Right lobe of liver (tissue), 4 donors: ENCODE data around the gene THBS3.

Source experiments
- POLR2A ChIP-seq: fragments of 450-650 bp; IDR thresholded peaks from one replicate; pipeline ENCODE4 v1.6.1; 2017; ENCODE audit warnings: antibody characterized with exemption, mild to moderate bottlenecking
- TF ChIP-seq, protein P1 (sequence below), 4 donors: fragments of 200-600 bp in 3 of 4; fragments of 450-650 bp in 1 of 4; IDR thresholded peaks; one replicate each; pipeline versions ENCODE4 v1.5.1 to v1.8.0; 2016 to 2022; ENCODE audit warnings: antibody characterized with exemption in 4 of 4, mild to moderate bottlenecking in 2 of 4
- donor health status: DM: no; HTN: no; CAD: no.
- donor health status: DM: no; HTN: no; CAD: no.
- donor health status: DM: no; HTN: yes; CAD: no.

DNA sequence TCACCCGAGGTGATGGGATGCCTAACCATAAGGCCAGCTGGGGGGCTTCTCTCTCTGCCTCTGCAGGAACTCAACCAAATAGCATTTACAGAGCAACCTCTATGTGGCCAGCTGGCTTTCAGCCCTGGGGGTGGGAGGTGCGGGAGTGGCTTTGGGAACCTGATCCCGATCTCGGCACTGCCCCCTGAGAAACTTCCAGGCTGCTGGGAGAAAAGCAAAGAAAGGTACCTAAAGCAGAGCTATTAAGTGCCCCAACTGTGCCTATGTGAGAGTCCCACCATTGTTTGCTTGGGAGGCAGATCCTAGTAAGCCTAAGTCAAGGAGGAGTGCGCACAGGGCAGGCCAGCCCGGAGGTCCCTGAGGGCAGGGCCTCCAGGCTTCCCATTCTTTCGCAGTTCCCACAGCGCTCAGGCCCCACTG, 41.6 kb downstream of the THBS3 start:
- TF ChIP-seq, protein P1, sequence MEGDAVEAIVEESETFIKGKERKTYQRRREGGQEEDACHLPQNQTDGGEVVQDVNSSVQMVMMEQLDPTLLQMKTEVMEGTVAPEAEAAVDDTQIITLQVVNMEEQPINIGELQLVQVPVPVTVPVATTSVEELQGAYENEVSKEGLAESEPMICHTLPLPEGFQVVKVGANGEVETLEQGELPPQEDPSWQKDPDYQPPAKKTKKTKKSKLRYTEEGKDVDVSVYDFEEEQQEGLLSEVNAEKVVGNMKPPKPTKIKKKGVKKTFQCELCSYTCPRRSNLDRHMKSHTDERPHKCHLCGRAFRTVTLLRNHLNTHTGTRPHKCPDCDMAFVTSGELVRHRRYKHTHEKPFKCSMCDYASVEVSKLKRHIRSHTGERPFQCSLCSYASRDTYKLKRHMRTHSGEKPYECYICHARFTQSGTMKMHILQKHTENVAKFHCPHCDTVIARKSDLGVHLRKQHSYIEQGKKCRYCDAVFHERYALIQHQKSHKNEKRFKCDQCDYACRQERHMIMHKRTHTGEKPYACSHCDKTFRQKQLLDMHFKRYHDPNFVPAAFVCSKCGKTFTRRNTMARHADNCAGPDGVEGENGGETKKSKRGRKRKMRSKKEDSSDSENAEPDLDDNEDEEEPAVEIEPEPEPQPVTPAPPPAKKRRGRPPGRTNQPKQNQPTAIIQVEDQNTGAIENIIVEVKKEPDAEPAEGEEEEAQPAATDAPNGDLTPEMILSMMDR (IDR thresholded peaks at IDR 0.05): no peak
- TF ChIP-seq POLR2A: no peak
